Measurements from ENCODE around the gene C5orf52. TPM values are rescaled to one million over a fixed set of nuclear protein-coding genes. Genes with fewer than 3 reads are reported as not detected.
"Not testable (repeated sequence)": the region's sequence is repeated elsewhere in the genome, so short reads cannot be mapped to it uniquely, and the experiment has no call there.

C5orf52 gene
- total and polyA plus RNA-seq, 2 donors (not counting 3 experiments of a cell fraction or from before 2014, with no cell fraction given) = not detected

- POLR2A ChIA-PET; H3K9me3 ChIP-seq (replicated peaks; ENCODE audit: control insufficient read depth, insufficient read depth, low read length); H3K4me2 ChIP-seq (ENCODE audit: insufficient read depth, low read length); BruUV-seq (replicated peaks); DNase-seq (ENCODE audit: low read depth, low spot score); H4K20me1 ChIP-seq (replicated peaks; ENCODE audit: control insufficient read depth, extremely low read depth, insufficient read depth, low read length); H3K27ac ChIP-seq (ENCODE audit: insufficient read depth, low read depth, low read length); H3K79me2 ChIP-seq (ENCODE audit: control insufficient read depth, insufficient read depth, low read length); H3K36me3 ChIP-seq (ENCODE audit: control insufficient read depth in 2 of 2, extremely low read depth in 1 of 2, insufficient read depth in 2 of 2, low read length in 2 of 2); H3K27me3 ChIP-seq (ENCODE audit: control insufficient read depth in 2 of 2, insufficient read depth in 2 of 2, low read length in 2 of 2); CTCF ChIA-PET; H3K9me1 ChIP-seq (replicated peaks; ENCODE audit: control insufficient read depth, extremely low read depth, insufficient read depth, low read length); H3K4me1 ChIP-seq (ENCODE audit: control insufficient read depth, extremely low read depth, insufficient read depth, low read length); H3K9ac ChIP-seq (replicated peaks; ENCODE audit: extremely low read depth, insufficient read depth, low read length); intact Hi-C loops (cut with micrococcal nuclease); FAIRE-seq; dilution Hi-C loops (cut with MboI; ENCODE audit: extremely low pct_ligation_motif_present, low sequenced_read_pairs); H3K4me3 ChIP-seq (replicated peaks in 1 of 3; ENCODE audit: insufficient read depth in 1 of 3, low read depth in 1 of 3, low read length in 3 of 3); H2AFZ ChIP-seq (ENCODE audit: low read depth, low read length): not testable (repeated sequence)
These were observed 27.3 kb downstream of the C5orf52 start for GRCh38 chr5:157698674-157699073.

GRCh38 chr5:157703736-157704135 lies 32.4 kb downstream of the C5orf52 start:
- no peaks in the 10 kb centered on the region for H3K79me2 ChIP-seq (ENCODE audit: control insufficient read depth, insufficient read depth, low read length)
- no peaks in the 10 kb centered on the region for H3K4me1 ChIP-seq (ENCODE audit: control insufficient read depth, extremely low read depth, insufficient read depth, low read length)
- no peaks in the 10 kb centered on the region for H3K9me1 ChIP-seq (replicated peaks; ENCODE audit: control insufficient read depth, extremely low read depth, insufficient read depth, low read length)
- no peaks in the 10 kb centered on the region for H4K20me1 ChIP-seq (replicated peaks; ENCODE audit: control insufficient read depth, extremely low read depth, insufficient read depth, low read length)
- H3K27ac ChIP-seq (ENCODE audit: insufficient read depth, low read depth, low read length) = no peak overlapping the region
- H3K4me3 ChIP-seq (replicated peaks in 1 of 3; ENCODE audit: insufficient read depth in 1 of 3, low read depth in 1 of 3, low read length in 3 of 3) = no peak overlapping the region
- ChIA-PET POLR2A (no interaction called here), CTCF (no interaction called here)
- dilution Hi-C loops (cut with MboI; ENCODE audit: extremely low pct_ligation_motif_present, low sequenced_read_pairs) (no loop called here), intact Hi-C loops (cut with micrococcal nuclease) (no loop called here)
- H3K9me3 ChIP-seq (replicated peaks; ENCODE audit: control insufficient read depth, insufficient read depth, low read length) = no peaks in the 10 kb centered on the region
- no TSS peak for BruUV-seq (replicated peaks)
- no peak overlapping the region for H3K9ac ChIP-seq (replicated peaks; ENCODE audit: extremely low read depth, insufficient read depth, low read length)
- H3K27me3 ChIP-seq (ENCODE audit: control insufficient read depth in 2 of 2, insufficient read depth in 2 of 2, low read length in 2 of 2) = peaks cover 0 to 2% of the 10 kb centered on the region in 2 experiments
- TF ChIP-seq FOS (IDR thresholded peaks at IDR 0.05; ENCODE audit: borderline replicate concordance, insufficient read depth, low read length) = no peak
- TF ChIP-seq, protein P1, sequence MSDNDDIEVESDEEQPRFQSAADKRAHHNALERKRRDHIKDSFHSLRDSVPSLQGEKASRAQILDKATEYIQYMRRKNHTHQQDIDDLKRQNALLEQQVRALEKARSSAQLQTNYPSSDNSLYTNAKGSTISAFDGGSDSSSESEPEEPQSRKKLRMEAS (IDR thresholded peaks at IDR 0.05; ENCODE audit: insufficient read depth, insufficient read length) = no peak
- TF ChIP-seq, protein P2, sequence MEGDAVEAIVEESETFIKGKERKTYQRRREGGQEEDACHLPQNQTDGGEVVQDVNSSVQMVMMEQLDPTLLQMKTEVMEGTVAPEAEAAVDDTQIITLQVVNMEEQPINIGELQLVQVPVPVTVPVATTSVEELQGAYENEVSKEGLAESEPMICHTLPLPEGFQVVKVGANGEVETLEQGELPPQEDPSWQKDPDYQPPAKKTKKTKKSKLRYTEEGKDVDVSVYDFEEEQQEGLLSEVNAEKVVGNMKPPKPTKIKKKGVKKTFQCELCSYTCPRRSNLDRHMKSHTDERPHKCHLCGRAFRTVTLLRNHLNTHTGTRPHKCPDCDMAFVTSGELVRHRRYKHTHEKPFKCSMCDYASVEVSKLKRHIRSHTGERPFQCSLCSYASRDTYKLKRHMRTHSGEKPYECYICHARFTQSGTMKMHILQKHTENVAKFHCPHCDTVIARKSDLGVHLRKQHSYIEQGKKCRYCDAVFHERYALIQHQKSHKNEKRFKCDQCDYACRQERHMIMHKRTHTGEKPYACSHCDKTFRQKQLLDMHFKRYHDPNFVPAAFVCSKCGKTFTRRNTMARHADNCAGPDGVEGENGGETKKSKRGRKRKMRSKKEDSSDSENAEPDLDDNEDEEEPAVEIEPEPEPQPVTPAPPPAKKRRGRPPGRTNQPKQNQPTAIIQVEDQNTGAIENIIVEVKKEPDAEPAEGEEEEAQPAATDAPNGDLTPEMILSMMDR (IDR thresholded peaks at IDR 0.05; ENCODE audit: extremely low read depth in 1 of 2, insufficient read depth in 1 of 2, low read depth in 1 of 2, low read length in 2 of 2) = no peak
- no peak for TF ChIP-seq EZH2 (IDR thresholded peaks at IDR 0.05; ENCODE audit: borderline replicate concordance, low read depth, low read length, severe bottlenecking)
- TF ChIP-seq POLR2AphosphoS5 (IDR thresholded peaks at IDR 0.05; ENCODE audit: insufficient read depth, low read depth, low read length) = no peak
- no peak overlapping the region for H3K4me2 ChIP-seq (ENCODE audit: insufficient read depth, low read length)
- no peak for DNase-seq (ENCODE audit: low read depth, low spot score)
- H2AFZ ChIP-seq (ENCODE audit: low read depth, low read length) = no peak overlapping the region
- no peak for FAIRE-seq
- H3K36me3 ChIP-seq (ENCODE audit: control insufficient read depth in 2 of 2, extremely low read depth in 1 of 2, insufficient read depth in 2 of 2, low read length in 2 of 2) = no peaks in the 10 kb centered on the region
